GM12874 (cell line): Measurements from ENCODE around the gene EBF4.

Experiments used
- CTCF ChIP-seq: IDR thresholded peaks from 2 replicates; pipeline ENCODE4 v1.5.1; 2011; ENCODE audit warnings: low read depth, mild to moderate bottlenecking, control low read depth, low read length, moderate library complexity; ENCODE audit not compliant: insufficient read depth

The EBF4 gene

DNA sequence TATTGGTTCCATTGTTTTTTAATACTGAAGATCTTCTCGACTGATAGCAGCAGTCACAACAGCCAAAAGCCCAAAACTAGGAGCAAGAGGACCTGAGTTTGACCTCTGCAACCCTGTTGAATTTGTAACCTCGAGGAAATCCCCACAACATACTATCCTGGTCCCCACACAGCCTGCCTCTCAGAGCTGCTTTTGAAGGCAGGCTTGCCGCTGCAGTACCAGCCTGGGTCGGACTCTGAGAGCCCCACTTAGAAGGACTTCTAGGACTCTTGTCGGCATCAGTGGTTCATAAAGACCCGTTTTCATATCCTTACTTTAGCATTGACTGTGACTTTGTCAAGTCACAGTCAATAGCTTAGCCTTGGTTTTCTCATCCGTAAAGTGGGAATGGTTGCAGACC lies 49.3 kb downstream of the EBF4 start:
- no peak for TF ChIP-seq CTCF

- no peak for TF ChIP-seq CTCF
Measured at GRCh38 chr20:2742431-2742830, 49.9 kb downstream of the EBF4 start.

DNA sequence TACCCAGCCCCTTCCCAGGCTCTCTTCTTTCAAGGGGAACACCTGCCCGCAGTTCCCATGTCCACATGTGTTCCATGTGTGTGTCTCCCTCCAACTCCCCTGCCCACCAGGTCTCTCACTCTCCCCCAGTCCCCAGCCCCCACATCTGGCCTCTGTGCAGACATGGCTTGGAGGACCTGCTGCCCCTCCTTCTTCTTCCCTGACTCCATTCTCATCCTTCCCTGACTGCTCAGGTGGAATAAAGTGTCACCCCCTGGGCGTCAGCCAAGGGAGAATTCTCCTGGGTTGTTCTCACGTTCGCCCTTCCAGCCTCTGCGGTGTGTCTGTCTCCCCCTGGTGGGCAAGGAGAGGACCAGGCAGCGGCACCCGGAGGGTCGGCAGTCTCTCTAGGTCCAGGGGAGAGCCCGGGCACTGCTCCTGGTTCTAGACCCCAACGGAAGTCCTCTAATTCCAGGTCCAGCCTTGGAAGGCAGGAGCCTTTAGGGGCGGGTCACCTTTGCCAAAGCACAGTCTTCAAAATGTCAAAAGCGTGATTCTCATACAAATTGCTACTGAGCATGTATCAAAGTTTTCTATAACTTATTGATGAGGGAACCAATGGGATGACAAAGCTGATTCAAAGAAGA lies 50.5 kb downstream of the EBF4 start:
- TF ChIP-seq CTCF, result peak; percentile 96

DNA sequence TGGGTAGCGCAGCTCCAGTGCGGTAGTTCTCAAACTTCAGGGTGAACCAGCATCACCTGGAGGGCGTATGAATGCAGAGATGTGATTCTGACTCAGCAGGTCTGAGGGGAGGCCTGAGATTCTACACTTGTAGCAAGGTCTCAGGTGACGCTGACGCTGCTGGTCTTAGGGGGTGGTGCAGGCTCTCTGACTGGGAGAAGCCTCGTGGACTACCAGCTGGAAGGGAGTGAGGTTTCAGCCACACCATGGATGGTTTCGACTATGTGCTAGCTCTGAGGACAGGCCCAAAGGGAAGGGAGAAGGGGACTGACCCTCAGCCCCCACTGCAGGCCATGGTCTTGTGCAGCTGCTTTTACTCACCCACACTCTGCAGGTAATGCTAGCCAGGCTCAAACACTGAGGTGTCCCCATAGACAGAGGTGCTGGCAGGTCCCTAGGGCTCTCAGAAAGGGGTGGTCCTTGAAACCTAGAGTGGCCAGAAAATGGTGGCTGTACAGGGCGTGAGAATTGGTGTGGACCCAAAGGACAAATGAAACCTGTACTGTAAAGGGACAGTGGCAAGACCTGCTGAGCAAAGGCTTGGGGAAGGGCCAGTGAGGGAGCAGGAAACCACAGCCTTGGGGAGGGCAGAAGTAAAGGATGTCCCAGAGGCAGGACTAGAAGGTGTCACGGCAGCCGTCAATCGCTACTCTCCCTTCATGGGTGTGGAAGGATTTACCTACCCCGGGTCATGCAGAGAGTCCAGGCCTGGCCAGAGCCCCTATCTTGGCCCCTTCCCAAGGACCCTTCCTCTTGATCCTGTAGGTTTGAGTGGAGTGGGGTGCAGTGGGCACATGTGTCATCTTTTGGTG lies 52.7 kb downstream of the EBF4 start:
- no peak for TF ChIP-seq CTCF

- TF ChIP-seq CTCF, result no peak
Measured at GRCh38 chr20:2745936-2746635, 53.5 kb downstream of the EBF4 start.

DNA sequence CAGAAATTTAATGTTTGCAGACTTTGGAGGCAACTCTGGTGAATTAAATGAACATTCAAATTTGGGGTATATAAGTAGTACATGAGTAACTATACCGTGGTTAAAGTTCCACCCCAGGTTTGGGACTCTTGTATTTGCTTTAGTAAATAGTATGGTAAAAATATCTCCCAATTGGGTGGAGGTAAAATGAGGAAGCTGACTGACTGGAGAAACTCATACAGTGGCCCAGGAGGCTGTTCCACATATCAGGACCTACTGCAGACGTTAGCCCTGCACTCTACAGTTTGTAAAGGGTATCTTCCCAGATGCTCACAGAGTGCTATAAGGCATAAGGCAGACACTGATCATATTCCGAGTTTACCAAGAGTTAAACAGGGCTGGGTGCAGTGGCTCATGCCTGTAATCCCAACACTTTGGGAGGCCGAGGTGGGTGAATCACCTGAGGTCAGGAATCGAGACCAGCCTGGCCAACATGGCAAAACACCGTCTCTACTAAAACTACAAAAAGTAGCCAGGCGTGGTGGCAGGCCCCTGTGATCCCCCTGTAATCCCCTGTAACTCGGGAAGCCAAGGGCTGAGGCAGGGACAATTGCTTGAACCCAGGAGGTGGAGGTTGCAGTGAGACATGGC lies 54.2 kb downstream of the EBF4 start:
- TF ChIP-seq CTCF, result no peak
